Caki2 (cell line): ENCODE results near the gene GRIP2. TPM values are rescaled to one million over a fixed set of nuclear protein-coding genes. Genes with fewer than 3 reads are reported as not detected.

Experiments
- DNase-seq: peaks from one replicate; pipeline ENCODE4 v3.0.0-alpha.2; 2015; ENCODE audit warnings: low read depth
- in situ Hi-C: cut with HindIII; loops from 2 replicates; pipeline ENCODE4 v1.10.0; 2016; ENCODE audit warnings: low sequenced_read_pairs, low pct_unique_long_range_greater_than_20kb, mixed read lengths
- total RNA-seq: library from RNA; depleted of rRNA; stranded (reverse); fragments of >200 nt; shearing (Covaris generic); gene quantifications from 2 replicates; pipeline ENCODE4 v1.2.3, GENCODE V29; 2014; ENCODE audit warnings: low replicate concordance

GRIP2 gene
- total RNA-seq, 1 experiment from 2014 or later, result 0.68 TPM

GRCh38 chr3:14512942-14513327, 27.2 kb downstream of the GRIP2 start:
- in situ Hi-C loops, result no loop called here
- no peak for DNase-seq

DNA sequence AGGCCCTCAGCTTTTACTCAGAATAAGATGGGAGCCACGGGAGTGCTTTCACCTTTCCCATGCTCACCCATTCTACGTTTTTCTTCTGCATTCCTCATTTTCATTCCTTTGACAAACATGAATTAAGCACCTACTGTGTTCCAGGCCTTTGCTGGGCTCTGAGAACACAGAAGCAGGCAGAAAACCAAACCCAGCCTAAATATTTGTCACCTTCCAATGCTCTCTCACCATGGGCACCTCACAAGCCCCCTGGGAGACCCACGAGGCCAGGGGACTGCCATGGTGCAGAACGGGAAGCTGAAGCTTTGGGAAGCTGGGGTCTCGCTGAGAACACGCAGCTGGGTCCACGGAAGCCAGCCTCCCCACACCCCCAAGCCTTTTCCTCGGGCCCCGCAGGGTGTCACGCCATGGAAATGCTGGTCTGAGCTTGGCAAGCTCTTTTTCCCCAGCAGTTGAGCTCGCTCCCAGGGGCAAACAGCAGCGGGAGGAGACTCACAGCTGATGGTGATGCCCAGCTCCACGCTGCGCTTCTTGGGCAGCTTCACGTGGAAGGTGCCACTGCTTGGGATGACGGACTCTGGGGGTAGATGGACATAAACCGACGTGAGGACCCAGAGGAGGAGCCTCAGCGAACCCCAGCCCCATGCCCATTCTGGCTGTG, 27.7 kb downstream of the GRIP2 start:
- DNase-seq, result no peak
- in situ Hi-C loops, result no loop called here

- in situ Hi-C loops, result no loop called here
- no peak for DNase-seq
These were observed 28.4 kb downstream of the GRIP2 start for GRCh38 chr3:14511623-14512280.

DNA sequence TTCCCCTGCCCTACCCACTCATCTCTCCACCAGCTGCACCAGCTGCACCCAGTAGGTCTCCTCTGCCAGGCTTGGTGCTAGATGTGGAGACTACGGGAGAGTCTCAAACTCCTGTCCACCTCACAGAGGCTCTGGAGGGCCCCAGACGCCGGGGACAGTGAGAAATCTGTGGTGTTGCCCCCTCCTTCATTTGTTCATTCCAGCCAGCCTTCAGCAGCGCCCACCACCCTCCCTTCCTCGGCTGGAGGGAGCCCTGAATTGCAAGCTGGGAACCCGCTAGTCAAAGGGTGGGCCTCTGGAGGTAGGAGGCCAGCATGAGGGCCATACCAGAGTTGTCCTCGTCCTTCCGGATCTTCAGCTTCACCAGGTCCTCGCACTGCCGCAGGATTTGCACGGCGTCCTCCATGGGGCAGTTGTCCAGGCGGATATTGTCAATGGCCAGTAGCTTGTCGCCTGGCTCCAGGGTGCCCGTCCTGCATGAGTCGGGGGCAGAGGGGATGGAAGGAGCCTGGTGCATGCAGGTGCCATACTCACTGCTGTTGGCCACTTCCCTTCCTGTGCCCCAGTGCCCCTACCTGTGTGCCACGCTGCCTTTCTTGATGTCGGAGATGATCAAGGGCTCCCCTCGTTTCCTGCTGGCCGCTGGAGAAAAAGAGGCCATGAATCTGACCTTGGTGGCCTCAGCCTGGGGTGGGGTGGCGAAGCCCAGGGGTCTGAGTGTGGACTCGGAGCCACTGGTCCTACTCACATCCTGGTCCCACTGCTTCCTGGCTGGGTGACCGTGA, 29.1 kb downstream of the GRIP2 start:
- in situ Hi-C loops, result no loop called here
- DNase-seq, result no peak

DNA sequence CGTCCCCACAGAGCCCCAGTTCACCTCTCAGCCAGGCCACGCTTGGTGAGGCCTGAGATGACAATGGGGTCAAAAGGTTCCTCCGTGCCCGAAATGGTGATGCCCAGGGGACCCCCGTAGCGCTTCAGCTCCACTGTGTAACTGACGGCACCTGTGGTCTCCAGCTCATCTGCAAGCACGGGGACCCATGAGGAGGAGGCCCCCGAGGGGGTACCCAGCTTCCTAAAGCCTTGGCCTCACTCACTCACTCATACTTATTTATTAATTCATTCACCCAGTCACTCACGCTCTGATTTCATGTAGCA, 30.4 kb downstream of the GRIP2 start:
- DNase-seq, result no peak
- in situ Hi-C loops, result no loop called here

GRCh38 chr3:14508966-14509795, 31.0 kb downstream of the GRIP2 start:
- in situ Hi-C loops, result no loop called here
- no peak for DNase-seq

- in situ Hi-C loops, result no loop called here
- DNase-seq, result no peak
These were observed 31.7 kb downstream of the GRIP2 start for GRCh38 chr3:14508505-14508819.

DNA sequence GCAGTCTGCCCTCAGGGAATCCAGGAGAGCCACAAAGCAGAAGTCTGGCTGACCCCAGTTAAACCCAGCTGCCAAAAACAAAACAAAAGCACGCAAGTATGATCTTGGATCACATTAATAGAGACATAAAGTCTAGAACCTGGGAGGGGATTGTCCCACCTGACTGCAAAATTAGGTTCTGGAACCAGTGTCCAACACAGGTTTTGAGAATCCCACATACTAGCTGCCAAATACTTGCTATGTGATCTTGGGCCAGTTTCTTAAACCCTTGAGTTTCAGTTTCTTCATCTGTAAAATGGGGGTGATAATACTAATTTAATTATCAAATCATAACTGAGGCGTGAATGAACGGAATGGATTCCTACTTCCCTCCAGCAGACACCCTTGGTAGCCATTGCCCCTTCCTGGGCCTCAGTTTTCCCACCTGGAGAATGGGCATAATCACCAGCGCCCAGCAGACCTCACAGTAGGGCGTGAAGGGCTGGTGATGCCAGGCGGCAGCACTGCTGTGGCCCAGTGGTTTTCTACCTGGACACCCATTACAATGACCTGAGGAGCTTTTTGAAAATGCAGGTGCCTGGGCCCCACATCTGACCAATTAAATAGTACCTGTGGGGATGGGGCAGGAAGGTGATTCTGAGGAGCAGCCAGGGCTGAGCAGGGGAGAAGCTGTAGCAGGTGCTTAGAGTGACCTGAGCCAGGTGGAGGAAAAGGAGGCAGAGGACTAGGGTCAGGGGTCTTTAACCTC, 32.2 kb downstream of the GRIP2 start:
- in situ Hi-C loops, result no loop called here
- no peak for DNase-seq

DNA sequence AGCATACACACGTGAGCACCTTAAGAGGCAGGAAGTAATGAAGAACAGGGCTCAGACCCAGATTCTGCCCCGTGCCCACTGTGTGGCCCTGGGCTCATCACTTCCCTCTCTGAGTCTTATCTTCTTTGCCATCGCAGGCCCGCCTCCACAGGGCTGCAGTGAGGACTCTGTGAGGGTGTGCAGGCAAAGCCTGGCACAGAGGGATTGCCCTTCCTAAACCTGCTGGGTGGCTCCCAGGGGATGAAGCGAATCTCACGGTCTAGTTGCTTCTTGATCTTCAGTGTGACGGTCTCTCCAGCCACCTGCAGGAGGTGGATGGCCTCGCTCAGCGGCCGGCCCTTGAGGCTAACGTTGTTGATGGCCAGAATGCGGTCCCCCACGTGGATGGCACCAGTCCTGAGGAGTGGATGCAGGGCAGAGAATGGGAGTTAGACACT, 32.8 kb downstream of the GRIP2 start:
- DNase-seq, result no peak
- in situ Hi-C loops, result no loop called here

DNA sequence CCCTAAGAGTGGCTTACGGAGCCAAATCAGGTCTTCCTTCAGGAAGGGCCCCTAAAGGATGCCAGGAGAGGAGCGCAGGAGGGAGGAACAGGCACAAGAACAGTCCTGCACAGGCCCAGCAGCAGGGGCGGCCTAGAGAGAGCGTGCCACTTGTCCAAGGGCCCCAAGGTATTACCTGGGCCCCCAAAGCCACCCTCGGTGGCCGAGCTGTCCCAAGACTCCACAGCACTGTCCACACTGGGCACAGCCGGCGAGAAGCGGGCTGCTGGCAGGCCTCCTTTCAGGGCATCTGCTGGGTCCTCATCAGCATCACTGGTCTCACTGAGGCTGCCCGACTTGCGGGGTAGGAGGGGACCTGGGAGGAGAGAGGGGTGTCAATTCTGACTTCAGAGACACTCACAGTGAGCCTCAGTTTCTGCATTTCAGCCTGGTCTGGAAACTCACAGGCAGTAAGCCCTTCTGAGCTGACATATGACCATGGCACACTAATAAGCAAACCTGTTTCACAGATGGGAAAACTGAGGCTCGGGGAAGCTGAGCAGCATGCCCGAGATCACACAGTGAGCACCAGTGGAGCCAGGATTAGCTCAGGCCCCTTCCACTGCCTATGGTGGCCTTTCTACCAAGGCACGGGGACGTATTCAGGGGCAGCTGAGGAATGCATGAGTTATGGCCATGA, 33.4 kb downstream of the GRIP2 start:
- DNase-seq, result no peak
- in situ Hi-C loops, result no loop called here

- DNase-seq, result no peak
- in situ Hi-C loops, result no loop called here
These were observed 34.2 kb downstream of the GRIP2 start for GRCh38 chr3:14505803-14506500.

DNA sequence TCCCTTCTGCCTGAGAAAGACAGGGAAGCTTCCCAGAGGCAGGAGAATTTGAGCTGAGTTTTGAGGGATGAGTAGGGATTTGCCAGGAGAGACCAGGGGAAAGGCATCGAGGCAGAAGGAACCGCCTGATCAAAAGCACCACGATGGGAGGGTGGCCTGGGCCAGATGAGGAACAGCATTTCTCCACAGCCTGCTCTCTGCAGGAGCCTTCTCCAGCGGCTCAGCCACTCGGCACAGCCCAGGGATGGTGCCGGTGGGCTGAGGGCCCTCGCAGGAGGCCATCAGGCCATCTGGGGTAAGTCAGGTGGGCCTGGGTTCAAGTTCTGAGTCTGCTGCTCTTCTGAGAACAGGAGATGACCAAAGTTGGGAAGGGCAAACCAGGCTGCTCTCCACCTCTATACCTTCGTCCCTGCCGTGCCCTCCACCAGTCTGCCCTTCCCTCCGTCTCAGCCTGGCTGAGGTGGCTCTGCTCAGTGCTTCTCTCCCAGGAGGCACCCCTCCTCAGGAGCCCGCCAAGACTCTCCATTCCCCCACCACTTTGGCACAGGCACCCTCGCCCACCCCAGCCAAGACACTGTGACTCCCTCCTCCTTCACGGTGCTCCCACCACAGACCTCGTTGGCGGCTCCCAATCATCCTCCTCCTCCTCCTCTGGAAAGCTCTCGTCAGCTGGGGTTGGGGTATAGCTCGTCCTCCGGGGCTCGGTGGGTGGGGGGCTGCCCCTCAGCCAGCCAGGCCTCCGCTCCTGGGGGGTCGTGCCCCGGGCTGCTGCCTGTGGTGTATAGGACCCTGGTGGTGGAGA, 34.9 kb downstream of the GRIP2 start:
- in situ Hi-C loops, result no loop called here
- no peak for DNase-seq

- in situ Hi-C loops, result no loop called here
- DNase-seq, result no peak
These were observed 36.5 kb downstream of the GRIP2 start for GRCh38 chr3:14503706-14504065.

GRCh38 chr3:14503033-14503705, 37.0 kb downstream of the GRIP2 start:
- DNase-seq, result no peak
- in situ Hi-C loops, result no loop called here

DNA sequence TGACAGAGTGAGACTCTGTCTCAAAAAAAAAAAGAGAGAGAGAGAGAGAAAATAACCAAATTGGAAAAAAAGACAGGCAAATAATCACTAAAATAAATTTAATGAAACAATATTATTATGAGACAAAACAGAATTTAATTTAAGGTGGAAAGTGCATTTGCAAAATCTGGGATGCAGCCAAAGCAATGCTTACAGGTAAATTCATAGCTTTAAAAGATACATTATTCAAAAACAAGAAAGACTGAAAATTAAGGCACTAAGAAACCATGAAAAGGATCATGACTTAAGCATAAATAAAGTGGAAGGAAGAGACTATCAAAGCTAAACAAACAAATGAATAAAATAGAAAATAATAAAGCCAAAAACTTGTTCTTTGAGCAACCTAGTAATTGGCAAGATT, 37.7 kb downstream of the GRIP2 start:
- in situ Hi-C loops, result no loop called here
- no peak for DNase-seq

DNA sequence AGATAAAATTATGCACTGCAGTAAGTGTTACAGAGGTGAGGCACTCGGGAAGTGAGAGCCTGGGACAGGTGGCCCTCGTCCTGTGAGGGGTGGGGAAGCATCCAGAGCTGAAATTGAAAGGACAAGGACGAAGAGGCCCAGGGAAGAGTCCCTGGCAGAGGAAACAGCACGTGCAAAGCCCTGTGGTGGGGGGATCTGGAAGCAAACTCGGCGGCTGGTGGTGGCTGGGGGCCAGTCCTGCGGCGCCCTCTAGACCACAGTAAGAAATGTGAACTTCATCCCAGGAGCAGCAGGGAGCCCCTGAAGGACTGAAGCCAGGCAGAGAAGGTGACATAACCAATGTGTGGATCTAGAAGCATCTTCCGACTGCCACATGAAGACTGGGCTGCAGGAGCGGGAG, 42.8 kb downstream of the GRIP2 start:
- in situ Hi-C loops, result no loop called here
- no peak for DNase-seq
